ENCODE data around the gene AGAP2. TPM values are rescaled to one million over a fixed set of nuclear protein-coding genes. Genes with fewer than 3 reads are reported as not detected.

Gene AGAP2
- total RNA-seq, 4 donors from 2014 or later: 0.45 to 1.4 (median 1.3) TPM

DNA sequence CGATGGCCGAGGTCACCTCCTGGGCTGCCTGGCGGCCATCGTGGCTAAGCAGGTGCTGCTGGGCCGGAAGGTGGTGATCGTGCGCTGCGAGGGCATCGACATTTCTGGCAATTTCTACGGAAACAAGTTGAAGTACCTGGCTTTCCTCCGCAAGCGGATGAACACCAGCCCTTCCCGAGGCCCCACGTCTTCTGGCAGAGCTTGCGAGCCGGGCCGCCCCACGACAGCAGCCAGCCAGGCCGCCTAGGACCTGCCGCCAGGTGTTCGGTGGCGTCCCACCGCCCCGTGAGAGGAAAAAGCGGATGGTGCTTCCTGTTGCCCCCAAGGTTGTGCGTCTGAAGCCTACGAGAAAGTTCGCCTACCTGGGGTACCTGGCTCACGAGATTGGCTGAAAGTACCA is 63.9 kb downstream of the AGAP2 start:
- Histone ChIP-seq H3K4me3 (no peak overlapping the region), H3K4me1 (no peaks in the 10 kb centered on the region), H3K27ac (no peak overlapping the region), H3K27me3 (no peaks in the 10 kb centered on the region), H3K36me3 (no peaks in the 10 kb centered on the region), H3K9me3 (no peaks in the 10 kb centered on the region)
- no peak for DNase-seq (ENCODE audit: low spot score in 2 of 2)
- WGBS: 88% methylated on average over 28 of the region's 29 CpGs
- no peak for TF ChIP-seq CTCF (IDR thresholded peaks at IDR 0.05)
- TF ChIP-seq POLR2AphosphoS5 (IDR thresholded peaks at IDR 0.05): no peak
- TF ChIP-seq EP300 (IDR thresholded peaks at IDR 0.05): no peak
- TF ChIP-seq POLR2A (IDR thresholded peaks at IDR 0.05): no peak

Other genes with a start within 250 kb of the AGAP2 start
- 10 to 100 TPM in 3 of 4 donors, 1 to 10 TPM in 1; 8.1 to 33.6 (median 14.4) TPM for gene DDIT3, start 218.2 kb downstream of the AGAP2 start, total RNA-seq
- 10 to 100 TPM; 24.4 to 92.9 (median 36.8) TPM for gene MBD6, start 215.9 kb downstream of the AGAP2 start, total RNA-seq
- 100 to 1,000 TPM; 152 to 242 (median 185) TPM for gene DCTN2, start 191.6 kb downstream of the AGAP2 start, total RNA-seq
- gene KIF5A, start 188.7 kb downstream of the AGAP2 start, total RNA-seq: under 1 TPM in 2 of 4 donors, not detected in 2; 0.08 to 0.23 TPM
- gene PIP4K2C, start 147.6 kb downstream of the AGAP2 start, total RNA-seq: 10 to 100 TPM; 36.9 to 68.9 (median 51.5) TPM
- gene DTX3, start 133.9 kb downstream of the AGAP2 start, total RNA-seq: 10 to 100 TPM; 10.4 to 19.0 (median 12.1) TPM
- 10 to 100 TPM in 1 of 4 donors, 1 to 10 TPM in 3; 4.0 to 13.3 (median 7.9) TPM for gene ARHGEF25, start 127.3 kb downstream of the AGAP2 start, total RNA-seq
- under 1 TPM in 3 of 4 donors, not detected in 1; 0.38 to 0.48 (median 0.42) TPM for gene B4GALNT1, start 105.5 kb downstream of the AGAP2 start, total RNA-seq
- 100 to 1,000 TPM; 165 to 282 (median 236) TPM for gene OS9, start 44.6 kb downstream of the AGAP2 start, total RNA-seq
- 10 to 100 TPM; 29.8 to 54.7 (median 36.8) TPM for gene TSPAN31, start 6.3 kb upstream of the AGAP2 start, total RNA-seq
- 10 to 100 TPM; 35.7 to 82.3 (median 47.0) TPM for gene CDK4, start 13.6 kb upstream of the AGAP2 start, total RNA-seq
- 10 to 100 TPM; 10.2 to 26.6 (median 13.1) TPM for gene MARCHF9, start 16.4 kb upstream of the AGAP2 start, total RNA-seq
- 1 to 10 TPM; 1.2 to 4.1 (median 2.0) TPM for gene CYP27B1, start 28.3 kb upstream of the AGAP2 start, total RNA-seq
- gene METTL1, start 33.4 kb upstream of the AGAP2 start, total RNA-seq: 10 to 100 TPM in 3 of 4 donors, 1 to 10 TPM in 1; 9.1 to 24.1 (median 16.4) TPM
- gene EEF1AKMT3, start 33.9 kb upstream of the AGAP2 start, total RNA-seq: 10 to 100 TPM in 3 of 4 donors, 1 to 10 TPM in 1; 8.7 to 13.7 (median 11.3) TPM
- 10 to 100 TPM; 19.6 to 35.4 (median 29.1) TPM for gene TSFM, start 44.0 kb upstream of the AGAP2 start, total RNA-seq
- 10 to 100 TPM in 2 of 4 donors, 1 to 10 TPM in 2; 4.7 to 96.5 (median 10.0) TPM for gene AVIL, start 80.0 kb upstream of the AGAP2 start, total RNA-seq
- 100 to 1,000 TPM; 147 to 240 (median 215) TPM for gene CTDSP2, start 108.0 kb upstream of the AGAP2 start, total RNA-seq
- 10 to 100 TPM in 1 of 4 donors, 1 to 10 TPM in 3; 4.4 to 12.0 (median 7.5) TPM for gene ATP23, start 202.8 kb upstream of the AGAP2 start, total RNA-seq